ENCODE results near the gene MORC2. TPM values are rescaled to one million over a fixed set of nuclear protein-coding genes. Genes with fewer than 3 reads are reported as not detected.

Gene MORC2
- total RNA-seq, 1 experiment from 2014 or later, result 12.0 TPM

DNA sequence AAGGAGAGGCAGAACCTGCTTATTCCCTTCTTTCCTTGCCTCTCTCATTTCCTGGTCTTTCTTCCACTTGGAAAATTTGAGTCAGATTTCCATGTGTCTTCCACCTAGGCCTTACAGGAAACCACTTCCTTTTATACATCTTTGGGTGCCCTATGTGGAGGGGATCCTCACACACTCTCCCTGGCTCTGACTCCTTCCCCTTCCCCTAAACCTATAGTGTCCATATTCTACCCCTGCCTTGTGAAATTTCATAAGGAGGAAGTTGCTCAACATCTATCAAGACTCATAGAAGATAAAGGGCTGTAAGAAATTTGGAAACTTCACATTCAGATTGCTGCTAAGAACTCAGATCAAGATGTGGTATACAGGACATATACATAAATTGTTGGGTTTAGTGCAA lies 20.9 kb upstream of the MORC2 start:
- no TSS peak for BruUV-seq (replicated peaks)
- intact Hi-C loops (cut with micrococcal nuclease), result no loop called here
- Histone ChIP-seq H3K4me1 (ENCODE audit: insufficient read depth, low read length) (no peaks in the 10 kb centered on the region), H3K9ac (ENCODE audit: low read length) (no peak overlapping the region), H2AFZ (ENCODE audit: low read length) (no peak overlapping the region), H3K9me2 (replicated peaks; ENCODE audit: low read length) (no peaks in the 10 kb centered on the region), H4K20me1 (ENCODE audit: low read length) (no peaks in the 10 kb centered on the region), H3K27ac (ENCODE audit: low read length) (no peak overlapping the region), H3K27me3 (ENCODE audit: low read length) (no peaks in the 10 kb centered on the region), H3K79me2 (ENCODE audit: low read length) (no peaks in the 10 kb centered on the region), H3K4me3 (ENCODE audit: low read length) (no peak overlapping the region), H3F3A (ENCODE audit: low read length, unreplicated experiment) (no peaks in the 10 kb centered on the region), H3K36me3 (ENCODE audit: low read depth, low read length) (no peaks in the 10 kb centered on the region), H3K9me3 (ENCODE audit: low read length) (no peaks in the 10 kb centered on the region), H3K4me2 (ENCODE audit: low read length) (no peak overlapping the region)
- TF ChIP-seq EZH2phosphoT487 (IDR thresholded peaks at IDR 0.05; ENCODE audit: borderline replicate concordance, low read length) (no peak), CTCF (conservative IDR thresholded peaks at IDR 0.05; ENCODE audit: low read depth, low read length) (no peak), EZH2 (IDR thresholded peaks at IDR 0.05; ENCODE audit: low read length, unreplicated experiment) (no peak)
- ATAC-seq (no peak), DNase-seq (no peak)
- CTCF ChIA-PET, result no interaction called here
- POLR2A ChIA-PET (ENCODE audit: unreplicated experiment), result no interaction called here

DNA sequence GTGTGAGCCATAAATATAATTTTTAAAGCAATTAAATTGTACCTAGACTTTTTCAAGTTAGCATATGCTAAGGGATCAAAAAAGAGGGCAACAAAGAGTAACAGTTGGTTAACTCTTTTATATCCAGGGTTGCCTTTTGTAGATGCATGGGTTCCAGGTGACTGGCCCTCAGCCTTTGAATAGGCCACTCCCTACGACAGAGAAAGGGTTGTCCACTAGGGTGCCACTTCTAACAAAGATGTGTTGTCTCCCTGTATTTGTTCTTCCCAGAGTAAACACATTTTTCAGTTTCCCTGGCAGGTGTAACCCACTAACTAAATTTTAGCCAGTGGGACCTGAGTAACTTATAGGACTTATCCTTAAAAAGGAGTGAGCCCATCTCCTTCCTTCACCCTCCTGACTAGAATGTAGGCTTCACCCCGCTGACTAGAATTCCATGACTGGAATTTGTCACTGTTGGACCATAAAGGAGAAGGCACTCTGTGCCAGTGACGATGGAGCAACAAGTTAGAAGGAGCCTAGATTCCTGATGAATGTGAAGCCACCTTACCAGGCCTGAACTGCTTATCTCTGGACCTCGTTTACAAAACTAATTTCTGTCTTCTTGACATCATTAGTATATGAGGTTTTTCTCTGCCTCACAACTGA lies 17.1 kb upstream of the MORC2 start:
- Histone ChIP-seq H3K27ac (ENCODE audit: low read length) (no peak overlapping the region), H3K9me2 (replicated peaks; ENCODE audit: low read length) (no peaks in the 10 kb centered on the region), H3K9ac (ENCODE audit: low read length) (no peak overlapping the region), H3K4me1 (ENCODE audit: insufficient read depth, low read length) (no peaks in the 10 kb centered on the region), H3F3A (ENCODE audit: low read length, unreplicated experiment) (peaks cover 3% of the 10 kb centered on the region), H4K20me1 (ENCODE audit: low read length) (no peaks in the 10 kb centered on the region), H3K79me2 (ENCODE audit: low read length) (no peaks in the 10 kb centered on the region), H3K36me3 (ENCODE audit: low read depth, low read length) (no peaks in the 10 kb centered on the region), H3K4me3 (ENCODE audit: low read length) (no peak overlapping the region), H2AFZ (ENCODE audit: low read length) (no peak overlapping the region), H3K9me3 (ENCODE audit: low read length) (no peaks in the 10 kb centered on the region), H3K27me3 (ENCODE audit: low read length) (no peaks in the 10 kb centered on the region), H3K4me2 (ENCODE audit: low read length) (no peak overlapping the region)
- DNase-seq (peak; percentile 5), ATAC-seq (no peak)
- intact Hi-C loops (cut with micrococcal nuclease), result no loop called here
- no TSS peak for BruUV-seq (replicated peaks)
- ChIA-PET POLR2A (ENCODE audit: unreplicated experiment) (no interaction called here), CTCF (no interaction called here)
- TF ChIP-seq EZH2phosphoT487 (IDR thresholded peaks at IDR 0.05; ENCODE audit: borderline replicate concordance, low read length), result no peak
- no peak for TF ChIP-seq EZH2 (IDR thresholded peaks at IDR 0.05; ENCODE audit: low read length, unreplicated experiment)
- TF ChIP-seq CTCF (conservative IDR thresholded peaks at IDR 0.05; ENCODE audit: low read depth, low read length), result no peak

GRCh38 chr22:30984317-30984716 lies 15.7 kb upstream of the MORC2 start:
- intact Hi-C loops (cut with micrococcal nuclease), result no loop called here
- no peak overlapping the region for H2AFZ ChIP-seq (ENCODE audit: low read length)
- CTCF ChIA-PET, result interaction anchor here (0.6 kb wide), 1 partner anchor 52 kb away, joined by 4 read pairs; no protein-coding TSS in a partner anchor
- no peaks in the 10 kb centered on the region for H3K9me2 ChIP-seq (replicated peaks; ENCODE audit: low read length)
- DNase-seq (no peak), ATAC-seq (peak; percentile 22)
- no peak overlapping the region for H3K9ac ChIP-seq (ENCODE audit: low read length)
- H3F3A ChIP-seq (ENCODE audit: low read length, unreplicated experiment), result peaks cover 3% of the 10 kb centered on the region
- H3K9me3 ChIP-seq (ENCODE audit: low read length), result no peaks in the 10 kb centered on the region
- H4K20me1 ChIP-seq (ENCODE audit: low read length), result no peaks in the 10 kb centered on the region
- no peak overlapping the region for H3K4me3 ChIP-seq (ENCODE audit: low read length)
- no peak overlapping the region for H3K4me2 ChIP-seq (ENCODE audit: low read length)
- H3K27me3 ChIP-seq (ENCODE audit: low read length), result no peaks in the 10 kb centered on the region
- H3K36me3 ChIP-seq (ENCODE audit: low read depth, low read length), result no peaks in the 10 kb centered on the region
- no TSS peak for BruUV-seq (replicated peaks)
- no peaks in the 10 kb centered on the region for H3K4me1 ChIP-seq (ENCODE audit: insufficient read depth, low read length)
- no peak overlapping the region for H3K27ac ChIP-seq (ENCODE audit: low read length)
- no peaks in the 10 kb centered on the region for H3K79me2 ChIP-seq (ENCODE audit: low read length)
- TF ChIP-seq CTCF (conservative IDR thresholded peaks at IDR 0.05; ENCODE audit: low read depth, low read length) (no peak), EZH2 (IDR thresholded peaks at IDR 0.05; ENCODE audit: low read length, unreplicated experiment) (no peak), EZH2phosphoT487 (IDR thresholded peaks at IDR 0.05; ENCODE audit: borderline replicate concordance, low read length) (no peak)
- POLR2A ChIA-PET (ENCODE audit: unreplicated experiment), result no interaction called here
